Natural killer cell treated with Interleukin-12 subunit alpha and Interleukin-12 subunit beta and Interleukin-15 and Interleukin-18, amount 100 ng/mL, for 72 hours (primary cell): ENCODE results near the gene SLC43A2. TPM values are rescaled to one million over a fixed set of nuclear protein-coding genes. Genes with fewer than 3 reads are reported as not detected.
A peak's percentile ranks its signal among the peaks of the same experiment; 100 is the strongest.

ENCODE experiments used
- ATAC-seq, 2 donors: fragments of 150-1000 bp; cut with Tn5 transposase in 1 of 2; sonication (Bioruptor Pico), chemical (Tn5 transposase) in 1 of 2; 2 replicates each; pipeline ENCODE4 v1.10.0; 2021
- DNase-seq: peaks from one replicate; pipeline ENCODE4 v3.0.0; 2022; ENCODE audit warnings: low spot score
- H3K27ac Mint-ChIP-seq, 2 donors: 1 replicate in 1 of 2; 2 replicates in 1 of 2; pipeline ENCODE4 v1.8.0; 2022; ENCODE audit warnings: mixed read lengths in 2 of 2, mild to moderate bottlenecking in 1 of 2, moderate library complexity in 1 of 2
- H3K27me3 Mint-ChIP-seq, 2 donors: 1 replicate in 1 of 2; 2 replicates in 1 of 2; pipeline ENCODE4 v1.8.0; 2022; ENCODE audit warnings: mixed read lengths in 2 of 2
- H3K36me3 Mint-ChIP-seq: one replicate; pipeline ENCODE4 v1.8.0; 2022; ENCODE audit warnings: mixed read lengths
- H3K4me1 Mint-ChIP-seq, 2 donors: 1 replicate in 1 of 2; 2 replicates in 1 of 2; pipeline ENCODE4 v1.8.0; 2022; ENCODE audit warnings: low read depth in 2 of 2, mixed read lengths in 2 of 2, mild to moderate bottlenecking in 1 of 2
- H3K4me3 Mint-ChIP-seq: one replicate; pipeline ENCODE4 v1.8.0; 2022; ENCODE audit warnings: mixed read lengths
- H3K9me3 Mint-ChIP-seq: 2 replicates; pipeline ENCODE4 v1.8.0; 2022; ENCODE audit warnings: mixed read lengths
- total RNA-seq, 2 donors: library from RNA; stranded (reverse); gene quantifications; one replicate each; pipeline ENCODE4 v1.2.3, GENCODE V29; 2022

SLC43A2 gene
- total RNA-seq, 2 donors from 2014 or later, result 4.9 to 5.0 TPM

DNA sequence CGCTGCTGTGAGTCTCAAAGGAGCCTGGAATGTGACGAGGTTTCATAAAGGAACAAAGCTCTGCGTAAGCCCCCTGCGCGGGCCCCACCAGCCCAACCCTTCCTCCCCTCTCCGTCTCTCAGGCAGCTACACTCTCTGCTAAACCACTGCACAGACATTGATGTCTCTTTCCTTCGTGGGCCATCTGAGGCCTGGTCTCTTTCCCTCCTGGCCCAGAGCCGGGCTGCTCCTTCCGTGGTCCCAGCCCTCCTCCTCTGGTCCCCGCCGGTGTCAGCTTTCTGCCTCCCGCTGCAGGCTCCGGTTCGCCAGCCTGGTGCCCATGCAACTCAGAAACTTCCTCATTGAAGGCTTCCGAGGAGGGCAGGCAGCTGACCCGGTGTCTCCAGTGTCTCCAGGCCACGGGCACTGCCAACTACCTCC is 9.5 kb upstream of the SLC43A2 start:
- Mint-ChIP-seq H3K27ac (no peak overlapping the region), H3K4me1 (peaks cover 0 to 3% of the 10 kb centered on the region in 2 donors), H3K9me3 (no peaks in the 10 kb centered on the region), H3K36me3 (no peaks in the 10 kb centered on the region), H3K27me3 (no peaks in the 10 kb centered on the region), H3K4me3 (no peak overlapping the region)
- DNase-seq (no peak), ATAC-seq (no peak)

GRCh38 chr17:1636732-1637285 is 8.2 kb upstream of the SLC43A2 start:
- no peak for ATAC-seq
- H3K27ac Mint-ChIP-seq, result no peak overlapping the region
- peaks cover 0 to 3% of the 10 kb centered on the region in 2 donors for H3K4me1 Mint-ChIP-seq
- H3K4me3 Mint-ChIP-seq, result no peak overlapping the region
- no peaks in the 10 kb centered on the region for H3K36me3 Mint-ChIP-seq
- no peak for DNase-seq
- H3K9me3 Mint-ChIP-seq, result no peaks in the 10 kb centered on the region
- peaks cover under 1 to 2% of the 10 kb centered on the region in 2 donors for H3K27me3 Mint-ChIP-seq

DNA sequence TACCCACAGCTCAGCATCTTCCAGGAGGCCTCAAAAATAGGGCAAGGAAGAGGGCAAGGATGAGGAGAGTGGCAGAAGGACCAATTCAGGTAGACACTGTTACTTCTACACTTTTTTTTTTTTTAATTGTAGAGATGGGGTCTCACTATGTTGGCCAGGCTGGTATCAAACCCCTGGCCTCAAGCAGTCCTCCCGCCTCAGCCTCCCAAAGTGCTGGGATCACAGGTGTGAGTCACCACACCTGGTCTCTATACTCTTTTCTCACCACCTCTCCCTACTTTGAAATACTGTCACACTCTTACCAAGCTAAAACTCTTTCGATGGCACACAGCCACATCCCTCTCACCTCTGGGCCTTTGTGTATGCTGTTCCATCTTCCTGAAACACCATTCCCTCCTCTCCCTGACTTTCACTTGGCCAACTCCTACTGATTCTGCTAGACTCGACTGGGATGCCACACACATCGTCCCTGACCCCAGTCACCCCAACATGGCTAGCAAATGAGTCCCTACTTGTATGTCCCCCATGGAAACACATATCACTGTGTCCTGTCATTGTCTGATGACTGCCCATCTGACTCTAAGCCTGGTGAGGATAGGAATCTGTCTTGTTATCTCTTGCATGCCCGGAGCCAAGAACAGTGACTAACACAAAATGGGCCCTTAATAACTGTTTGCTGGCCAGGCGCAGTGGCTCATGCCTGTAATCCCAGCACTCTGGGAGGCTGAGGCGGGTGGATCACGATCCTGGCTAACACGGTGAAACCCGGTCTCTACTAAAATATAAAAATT is 7.2 kb upstream of the SLC43A2 start:
- H3K27me3 Mint-ChIP-seq, result peaks cover 3 to 7% of the 10 kb centered on the region in 2 donors
- H3K27ac Mint-ChIP-seq, result no peak overlapping the region
- no peaks in the 10 kb centered on the region for H3K9me3 Mint-ChIP-seq
- no peak overlapping the region for H3K4me3 Mint-ChIP-seq
- H3K36me3 Mint-ChIP-seq, result no peaks in the 10 kb centered on the region
- H3K4me1 Mint-ChIP-seq, result peaks cover 0 to 4% of the 10 kb centered on the region in 2 donors
- ATAC-seq (no peak), DNase-seq (no peak)

DNA sequence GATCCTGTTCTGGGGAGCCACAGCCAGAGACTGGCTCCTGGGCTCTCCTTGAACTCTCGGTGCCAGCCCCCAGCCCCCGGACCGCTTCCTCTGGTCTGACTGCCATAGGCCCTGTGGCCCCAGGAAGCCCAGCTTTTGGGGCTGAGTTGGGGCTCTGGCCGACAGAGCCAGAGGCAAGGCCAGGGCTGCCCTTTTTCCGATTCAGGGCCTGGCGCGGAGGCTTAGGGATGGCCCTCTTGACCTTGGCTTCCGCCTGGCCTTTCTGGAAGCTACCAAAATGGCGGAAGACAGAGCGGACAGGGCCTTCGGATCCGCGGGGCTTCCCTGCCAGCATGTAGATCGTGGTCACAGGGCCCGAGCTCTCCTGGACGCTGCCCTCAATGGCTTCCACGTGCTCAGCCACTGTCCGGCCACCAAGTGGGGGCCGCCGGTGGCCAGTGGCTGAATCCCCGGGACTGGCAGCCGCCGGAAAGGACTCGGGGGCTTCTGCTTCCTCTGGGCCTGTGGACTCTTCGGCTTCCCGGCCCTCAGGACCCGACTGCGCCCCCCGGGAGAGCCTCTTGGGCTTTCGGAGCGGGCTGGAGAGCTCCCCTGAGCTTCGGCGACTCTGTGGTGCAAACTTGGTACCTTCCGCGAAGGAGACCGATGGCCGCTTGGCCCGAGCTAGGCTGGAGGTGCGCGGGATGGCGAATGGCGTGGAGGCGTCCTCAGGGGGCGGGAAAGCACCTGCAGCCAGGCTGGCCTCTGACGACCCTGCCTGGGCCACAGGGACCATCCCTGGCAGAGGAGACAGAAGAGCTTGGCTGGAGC is 6.4 kb upstream of the SLC43A2 start:
- no peak overlapping the region for H3K27ac Mint-ChIP-seq
- no peaks in the 10 kb centered on the region for H3K9me3 Mint-ChIP-seq
- peaks cover 3 to 7% of the 10 kb centered on the region in 2 donors for H3K27me3 Mint-ChIP-seq
- H3K4me1 Mint-ChIP-seq, result peaks cover 4 to 6% of the 10 kb centered on the region in 2 donors
- ATAC-seq, result no peak
- H3K36me3 Mint-ChIP-seq, result no peaks in the 10 kb centered on the region
- no peak for DNase-seq
- H3K4me3 Mint-ChIP-seq, result no peak overlapping the region

- Mint-ChIP-seq H3K4me3 (peak overlapping the region; percentile 77), H3K9me3 (no peaks in the 10 kb centered on the region), H3K36me3 (no peaks in the 10 kb centered on the region), H3K27ac (peak overlapping the region; percentile 9 to 21), H3K27me3 (peaks cover 7 to 11% of the 10 kb centered on the region in 2 donors), H3K4me1 (peaks cover 12 to 14% of the 10 kb centered on the region in 2 donors)
- ATAC-seq (no peak), DNase-seq (no peak)
Observed at GRCh38 chr17:1630662-1631061, 2.0 kb upstream of the SLC43A2 start.

GRCh38 chr17:1629504-1630310 is 1.1 kb upstream of the SLC43A2 start:
- H3K27me3 Mint-ChIP-seq, result peaks cover 7 to 11% of the 10 kb centered on the region in 2 donors

GRCh38 chr17:1628856-1629503 is 346 bp upstream of the SLC43A2 start:
- no peaks in the 10 kb centered on the region for H3K36me3 Mint-ChIP-seq
- peaks cover 7 to 11% of the 10 kb centered on the region in 2 donors for H3K27me3 Mint-ChIP-seq
- H3K9me3 Mint-ChIP-seq, result no peaks in the 10 kb centered on the region
- DNase-seq (peak; percentile 93), ATAC-seq (peak; percentile 91 to 92)
- peaks cover 12 to 14% of the 10 kb centered on the region in 2 donors for H3K4me1 Mint-ChIP-seq
- H3K4me3 Mint-ChIP-seq, result peak overlapping the region; percentile 87
- peak overlapping the region; percentile 56 to 81 for H3K27ac Mint-ChIP-seq

More at GRCh38 chr17:1629504-1630310, 1.1 kb upstream of the SLC43A2 start:
- Mint-ChIP-seq H3K4me3 (peak overlapping the region; percentile 77), H3K36me3 (no peaks in the 10 kb centered on the region), H3K9me3 (no peaks in the 10 kb centered on the region), H3K27ac (peak overlapping the region in 1 of 2 donors; percentile 9), H3K4me1 (peaks cover 12 to 14% of the 10 kb centered on the region in 2 donors)
- ATAC-seq (peak; percentile 48 to 60), DNase-seq (peak; percentile 85)

GRCh38 chr17:1627182-1627981 is 1.3 kb downstream of the SLC43A2 start:
- ATAC-seq (no peak), DNase-seq (no peak)
- no peaks in the 10 kb centered on the region for H3K36me3 Mint-ChIP-seq
- peaks cover 12 to 14% of the 10 kb centered on the region in 2 donors for H3K4me1 Mint-ChIP-seq
- H3K27ac Mint-ChIP-seq, result no peak overlapping the region
- H3K9me3 Mint-ChIP-seq, result no peaks in the 10 kb centered on the region
- peak overlapping the region; percentile 75 for H3K4me3 Mint-ChIP-seq
- H3K27me3 Mint-ChIP-seq, result peaks cover 7 to 11% of the 10 kb centered on the region in 2 donors

DNA sequence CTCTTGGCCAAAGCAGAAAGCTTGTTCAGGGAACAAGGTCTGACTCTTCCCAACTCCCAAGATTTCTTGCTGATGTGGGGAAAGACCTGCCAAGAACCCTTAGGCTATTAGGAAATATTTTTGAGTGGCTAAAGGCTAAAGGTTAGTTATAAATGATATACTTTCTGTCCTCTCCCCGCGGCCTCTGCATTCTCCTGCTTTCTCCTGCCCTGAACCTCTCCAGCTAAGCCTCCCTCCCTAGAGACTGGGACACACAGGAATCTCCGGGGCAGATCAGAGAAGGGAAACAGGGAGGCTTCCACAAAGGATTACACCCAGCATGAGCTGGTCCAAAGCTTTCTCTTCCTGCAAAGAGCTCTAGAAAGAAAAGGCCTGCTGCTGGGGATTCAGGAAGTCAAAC is 2.3 kb downstream of the SLC43A2 start:
- Mint-ChIP-seq H3K4me3 (peak overlapping the region; percentile 75), H3K4me1 (peaks cover 11 to 12% of the 10 kb centered on the region in 2 donors), H3K27me3 (peaks cover 0 to 7% of the 10 kb centered on the region in 2 donors), H3K27ac (no peak overlapping the region), H3K9me3 (no peaks in the 10 kb centered on the region), H3K36me3 (no peaks in the 10 kb centered on the region)
- ATAC-seq (no peak), DNase-seq (no peak)

DNA sequence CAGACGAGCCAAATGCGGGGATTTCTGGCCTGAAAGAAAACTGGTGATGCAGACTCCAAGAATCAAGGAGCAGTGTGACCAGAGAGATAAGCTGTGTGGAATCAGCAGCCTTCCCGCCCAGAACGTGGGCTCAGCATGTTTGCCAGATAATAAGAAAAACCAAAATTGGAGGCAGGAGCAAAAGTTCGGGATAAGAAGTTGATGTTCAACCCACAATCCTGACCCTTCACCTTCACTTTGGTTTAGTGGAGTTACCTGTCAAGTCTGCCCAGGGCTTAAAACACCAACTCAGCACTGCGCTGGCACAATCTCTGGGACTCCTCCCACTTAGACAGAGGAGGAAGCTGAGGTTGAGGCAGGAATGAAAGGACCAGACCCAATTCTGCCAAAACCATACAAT is 3.1 kb downstream of the SLC43A2 start:
- Mint-ChIP-seq H3K27me3 (peaks cover 0 to 7% of the 10 kb centered on the region in 2 donors), H3K36me3 (no peaks in the 10 kb centered on the region), H3K27ac (no peak overlapping the region), H3K4me1 (peaks cover 11 to 12% of the 10 kb centered on the region in 2 donors), H3K4me3 (no peak overlapping the region), H3K9me3 (no peaks in the 10 kb centered on the region)
- ATAC-seq (no peak), DNase-seq (no peak)

GRCh38 chr17:1625053-1625452 is 3.6 kb downstream of the SLC43A2 start:
- ATAC-seq (no peak), DNase-seq (no peak)
- no peaks in the 10 kb centered on the region for H3K9me3 Mint-ChIP-seq
- no peak overlapping the region for H3K4me3 Mint-ChIP-seq
- no peak overlapping the region for H3K27ac Mint-ChIP-seq
- H3K4me1 Mint-ChIP-seq, result peaks cover 8% of the 10 kb centered on the region in 2 donors
- no peaks in the 10 kb centered on the region for H3K36me3 Mint-ChIP-seq
- peaks cover 0 to 7% of the 10 kb centered on the region in 2 donors for H3K27me3 Mint-ChIP-seq

GRCh38 chr17:1624650-1625049 is 4.0 kb downstream of the SLC43A2 start:
- peaks cover 0 to 7% of the 10 kb centered on the region in 2 donors for H3K27me3 Mint-ChIP-seq
- no peak overlapping the region for H3K4me3 Mint-ChIP-seq
- DNase-seq, result no peak

More at GRCh38 chr17:1624650-1625049, 4.0 kb downstream of the SLC43A2 start:
- Mint-ChIP-seq H3K9me3 (no peaks in the 10 kb centered on the region), H3K27ac (no peak overlapping the region), H3K4me1 (peaks cover 6% of the 10 kb centered on the region in 2 donors), H3K36me3 (no peaks in the 10 kb centered on the region)
- ATAC-seq, result no peak
